Measurements from ENCODE around the gene IQCC. TPM values are rescaled to one million over a fixed set of nuclear protein-coding genes. Genes with fewer than 3 reads are reported as not detected.

The IQCC gene
- polyA plus RNA-seq, 1 experiment: 1.3 TPM

- ChIA-PET POLR2A (interaction anchor here (0.5 to 2.5 kb wide), 7 partner anchors 9 to 143 kb away, joined by 3 to 17 read pairs (median 5); partner anchors contain the start of genes KPNA6, MARCKSL1, TMEM39B and TXLNA), CTCF (interaction anchor here (1.9 to 3.1 kb wide), 2 partner anchors 15 to 16 kb away, joined by 4 to 16 read pairs; no protein-coding TSS in a partner anchor)
- H3K27ac ChIP-seq (ENCODE audit: low read depth, low read length): peak overlapping the region; percentile 96
- peak overlapping the region; percentile 79 for H3K4me3 ChIP-seq (ENCODE audit: low read depth, low read length)
- H3K9me3 ChIP-seq (ENCODE audit: control insufficient read depth, insufficient read depth, low read length): no peaks in the 10 kb centered on the region; the same call in 1 of the 2 replicates
- H3K27me3 ChIP-seq (ENCODE audit: control insufficient read depth, insufficient read depth, low read length): no peaks in the 10 kb centered on the region
- DNase-seq (ENCODE audit: low read depth, low spot score): no peak
- TF ChIP-seq CTCF (IDR thresholded peaks at IDR 0.05; ENCODE audit: low read depth, low read length): no peak
Observed at GRCh38 chr1:32201011-32201855, 4.2 kb upstream of the IQCC start.

GRCh38 chr1:32204943-32205361 lies 519 bp upstream of the IQCC start:
- DNase-seq (ENCODE audit: low read depth, low spot score): no peak
- CTCF ChIA-PET: interaction anchor here (3.0 kb wide), 1 partner anchor 11 kb away, joined by 18 read pairs; no protein-coding TSS in a partner anchor
- Histone ChIP-seq H3K4me3 (ENCODE audit: low read depth, low read length) (peak overlapping the region; percentile 80), H3K27me3 (ENCODE audit: control insufficient read depth, insufficient read depth, low read length) (no peaks in the 10 kb centered on the region), H3K9me3 (ENCODE audit: control insufficient read depth, insufficient read depth, low read length) (no peaks in the 10 kb centered on the region; the same call in 1 of the 2 replicates), H3K27ac (ENCODE audit: low read depth, low read length) (peak overlapping the region; percentile 39)
- POLR2A ChIA-PET: interaction anchor here (0.6 to 1.9 kb wide), 7 partner anchors 25 to 189 kb away, joined by 3 to 13 read pairs (median 6); partner anchors contain the start of genes BSDC1, KPNA6, MARCKSL1 and TXLNA
- no peak for TF ChIP-seq CTCF (IDR thresholded peaks at IDR 0.05; ENCODE audit: low read depth, low read length)

GRCh38 chr1:32208469-32208868 lies 3.0 kb downstream of the IQCC start:
- POLR2A ChIA-PET: interaction anchor here (1.0 kb wide), 1 partner anchor 27 kb away, joined by 3 read pairs; no protein-coding TSS in a partner anchor

GRCh38 chr1:32208891-32209328 lies 3.4 kb downstream of the IQCC start, which contains the start of gene DCDC2B:
Gene DCDC2B, plus strand, starts transcription at chr1:32209089. Its CDS starts 5 bp downstream, at chr1:32209094.
- no peak within 1 kb of the TSS for H3K27ac ChIP-seq (ENCODE audit: low read depth, low read length)
- H3K27me3 ChIP-seq (ENCODE audit: control insufficient read depth, insufficient read depth, low read length): no peaks in the 10 kb centered on the region
- H3K9me3 ChIP-seq (ENCODE audit: control insufficient read depth, insufficient read depth, low read length): no peaks in the 10 kb centered on the region; the same call in 1 of the 2 replicates
- ChIA-PET CTCF (interaction anchor here (0.6 kb wide), 1 partner anchor 162 kb away, joined by 4 read pairs; no protein-coding TSS in a partner anchor), POLR2A (interaction anchor here (1.0 kb wide), 1 partner anchor 27 kb away, joined by 3 read pairs; no protein-coding TSS in a partner anchor)
- TF ChIP-seq CTCF (IDR thresholded peaks at IDR 0.05; ENCODE audit: low read depth, low read length): no peak
- no peak within 1 kb of the TSS for H3K4me3 ChIP-seq (ENCODE audit: low read depth, low read length)
- no peak for DNase-seq (ENCODE audit: low read depth, low spot score)

More at GRCh38 chr1:32208469-32208868, 3.0 kb downstream of the IQCC start:
- Histone ChIP-seq H3K9me3 (ENCODE audit: control insufficient read depth, insufficient read depth, low read length) (no peaks in the 10 kb centered on the region; the same call in 1 of the 2 replicates), H3K27ac (ENCODE audit: low read depth, low read length) (no peak overlapping the region), H3K4me3 (ENCODE audit: low read depth, low read length) (no peak overlapping the region), H3K27me3 (ENCODE audit: control insufficient read depth, insufficient read depth, low read length) (no peaks in the 10 kb centered on the region)
- DNase-seq (ENCODE audit: low read depth, low spot score): no peak
- TF ChIP-seq CTCF (IDR thresholded peaks at IDR 0.05; ENCODE audit: low read depth, low read length): no peak
- CTCF ChIA-PET: interaction anchor here (0.6 kb wide), 1 partner anchor 163 kb away, joined by 4 read pairs; no protein-coding TSS in a partner anchor
